Panc1 (cell line): ENCODE results near the gene TBKBP1. TPM values are rescaled to one million over a fixed set of nuclear protein-coding genes. Genes with fewer than 3 reads are reported as not detected.
"Not testable (repeated sequence)": the region's sequence is repeated elsewhere in the genome, so short reads cannot be mapped to it uniquely, and the experiment has no call there.

Source experiments
- ATAC-seq: fragments of 200-7000 bp; cut with Tn5 transposase; 2 replicates; pipeline ENCODE4 v1.9.1; 2020; ENCODE audit warnings: mild to moderate bottlenecking, moderate library complexity
- BruUV-seq: library from RNA; stranded (reverse); fragments of 400-500 nt; replicated peaks from 2 replicates; lab custom pipeline; 2021; lab: Mats Ljungman, UMichigan
- CTCF ChIA-PET: fragments of 300-600 bp; sonication (Branson Sonifier 250); formaldehyde crosslinking; loops from one replicate; lab custom pipeline; 2022; ENCODE audit warnings: antibody characterized with exemption; lab: Charles Lee
- POLR2A ChIA-PET: fragments of 300-600 bp; sonication (Branson Sonifier 250); formaldehyde crosslinking; loops from one replicate; lab custom pipeline; 2022; ENCODE audit warnings: antibody characterized with exemption; lab: Charles Lee
- DNase-seq: peaks from one replicate; pipeline ENCODE4 v3.0.0-alpha.2; 2010; ENCODE audit warnings: low read depth, low spot score
- H3K27ac ChIP-seq: 2 replicates; pipeline ENCODE4 v1.5.1; 2011; ENCODE audit warnings: mild to moderate bottlenecking, low read length, inconsistent platforms
- H3K27me3 ChIP-seq: fragments of 200-500 bp; sonication (Bioruptor generic); 2 replicates; pipeline ENCODE4 v1.6.0; 2014; ENCODE audit warnings: low read length, inconsistent platforms; ENCODE audit not compliant: control insufficient read depth, insufficient read depth
- H3K36me3 ChIP-seq: fragments of 200-500 bp; sonication (Bioruptor generic); 2 replicates; pipeline ENCODE4 v1.5.1; 2014; ENCODE audit warnings: inconsistent platforms, mild to moderate bottlenecking, low read length, moderate library complexity; ENCODE audit not compliant: control insufficient read depth, insufficient read depth
- H3K4me1 ChIP-seq: 2 replicates; pipeline ENCODE4 v1.5.1; 2011; ENCODE audit warnings: inconsistent platforms, mild to moderate bottlenecking, low read length, moderate library complexity; ENCODE audit not compliant: control insufficient read depth, insufficient read depth
- H3K4me3 ChIP-seq, 2 experiments: 2 replicates each; pipeline ENCODE4 v1.5.1; 2011 to 2012; ENCODE audit warnings: low read depth in 2 of 2, low read length in 2 of 2, mild to moderate bottlenecking in 2 of 2, inconsistent platforms in 1 of 2, moderate library complexity in 1 of 2
- H3K9me3 ChIP-seq: fragments of 200-500 bp; sonication (Bioruptor generic); 2 replicates; pipeline ENCODE4 v1.5.1; 2014; ENCODE audit warnings: low read depth, mild to moderate bottlenecking, inconsistent platforms, low read length, moderate library complexity; ENCODE audit not compliant: control insufficient read depth, insufficient read depth
- POLR2AphosphoS5 ChIP-seq: IDR thresholded peaks from 2 replicates; pipeline ENCODE4 v1.6.1; 2012; ENCODE audit warnings: mild to moderate bottlenecking, low read depth, low read length, moderate library complexity
- REST ChIP-seq, 2 experiments: IDR thresholded peaks; 2 replicates each; pipeline ENCODE4 v1.6.1; 2011 to 2012; ENCODE audit warnings: low read depth in 2 of 2, control low read depth in 1 of 2, low read length in 1 of 2, mild to moderate bottlenecking in 1 of 2, moderate library complexity in 1 of 2; ENCODE audit not compliant: insufficient read depth in 1 of 2
- SIN3A ChIP-seq: IDR thresholded peaks from 2 replicates; pipeline ENCODE4 v1.6.1; 2012; ENCODE audit warnings: low read depth, mild to moderate bottlenecking, low read length, moderate library complexity, borderline replicate concordance; ENCODE audit not compliant: insufficient read depth
- TCF7L2 ChIP-seq: IDR thresholded peaks from 2 replicates; pipeline ENCODE4 v1.6.1; 2011; ENCODE audit warnings: mild to moderate bottlenecking, low read depth, low read length, inconsistent platforms
- in situ Hi-C: cut with HindIII; loops from 2 replicates; pipeline ENCODE4 v1.10.0; 2016; ENCODE audit warnings: low sequenced_read_pairs, low pct_unique_long_range_greater_than_20kb
- intact Hi-C: fragments of 100-400 bp; cut with micrococcal nuclease; formaldehyde crosslinking; loops from one replicate; pipeline ENCODE4 v1.10.0; 2022; ENCODE audit not compliant: unreplicated experiment
- total RNA-seq: library from RNA; stranded (reverse); gene quantifications from one replicate; pipeline ENCODE4 v1.2.1, GENCODE V29; 2021; ENCODE audit not compliant: unreplicated experiment
- TF ChIP-seq, protein P1 (sequence below): fragments of 450-650 bp; IDR thresholded peaks from 2 replicates; pipeline ENCODE4 v1.5.1; 2017; ENCODE audit warnings: mild to moderate bottlenecking

Gene TBKBP1
- total RNA-seq, 1 experiment from 2014 or later, result 12.0 TPM

GRCh38 chr17:47678196-47678595 is 15.8 kb upstream of the TBKBP1 start:
- TF ChIP-seq POLR2AphosphoS5 (0 out of 2 replicates have a peak, but pooled peaks have one; percentile 37), REST (IDR thresholded peaks at IDR 0.05; ENCODE audit: insufficient read depth in 1 of 2, low read depth in 2 of 2, low read length in 1 of 2) (no peak), SIN3A (no peak)
- Histone ChIP-seq H3K27me3 (no peaks in the 10 kb centered on the region), H3K4me1 (no peaks in the 10 kb centered on the region), H3K36me3 (peaks cover 71% of the 10 kb centered on the region), H3K27ac (no peak overlapping the region), H3K4me3 (no peak overlapping the region), H3K9me3 (no peaks in the 10 kb centered on the region)
- intact Hi-C loops (no loop called here), in situ Hi-C loops (no loop called here)
- DNase-seq (no peak), ATAC-seq (no peak)
- POLR2A ChIA-PET, result interaction anchor here (0.7 kb wide), 1 partner anchor 20 kb away, joined by 3 read pairs; no protein-coding TSS in a partner anchor
- no TSS peak for BruUV-seq
- CTCF ChIA-PET, result interaction anchor here (1.2 kb wide), 1 partner anchor 10 kb away, joined by 4 read pairs; no protein-coding TSS in a partner anchor

DNA sequence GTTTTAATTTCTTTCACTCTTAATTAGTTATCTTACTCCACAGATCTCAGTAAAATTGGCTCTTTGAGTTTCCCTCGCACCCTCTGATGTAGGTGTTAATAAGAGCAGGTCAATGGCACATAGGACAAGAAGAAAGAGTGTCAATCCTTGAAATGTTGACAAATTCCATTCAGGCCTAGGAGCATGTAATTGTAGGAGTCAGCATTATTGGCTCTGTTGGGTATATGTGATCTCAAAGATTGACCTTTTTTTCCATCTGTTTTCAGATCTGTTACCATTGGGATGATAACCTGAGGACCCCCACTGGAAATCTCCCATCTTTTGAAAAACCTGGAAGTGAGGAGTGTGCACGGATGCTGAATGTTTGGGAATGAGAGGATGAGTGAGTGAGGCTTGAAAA is 11.8 kb upstream of the TBKBP1 start:
- ChIA-PET CTCF (no interaction called here), POLR2A (no interaction called here)
- peaks cover 45% of the 10 kb centered on the region for H3K36me3 ChIP-seq
- in situ Hi-C loops (no loop called here), intact Hi-C loops (no loop called here)
- H3K4me3 ChIP-seq, result no peak overlapping the region
- ATAC-seq (no peak), DNase-seq (no peak)
- TF ChIP-seq TCF7L2 (no peak), REST (IDR thresholded peaks at IDR 0.05; ENCODE audit: insufficient read depth in 1 of 2, low read depth in 2 of 2, low read length in 1 of 2) (no peak), SIN3A (no peak), POLR2AphosphoS5 (no peak)
- TF ChIP-seq, protein P1, sequence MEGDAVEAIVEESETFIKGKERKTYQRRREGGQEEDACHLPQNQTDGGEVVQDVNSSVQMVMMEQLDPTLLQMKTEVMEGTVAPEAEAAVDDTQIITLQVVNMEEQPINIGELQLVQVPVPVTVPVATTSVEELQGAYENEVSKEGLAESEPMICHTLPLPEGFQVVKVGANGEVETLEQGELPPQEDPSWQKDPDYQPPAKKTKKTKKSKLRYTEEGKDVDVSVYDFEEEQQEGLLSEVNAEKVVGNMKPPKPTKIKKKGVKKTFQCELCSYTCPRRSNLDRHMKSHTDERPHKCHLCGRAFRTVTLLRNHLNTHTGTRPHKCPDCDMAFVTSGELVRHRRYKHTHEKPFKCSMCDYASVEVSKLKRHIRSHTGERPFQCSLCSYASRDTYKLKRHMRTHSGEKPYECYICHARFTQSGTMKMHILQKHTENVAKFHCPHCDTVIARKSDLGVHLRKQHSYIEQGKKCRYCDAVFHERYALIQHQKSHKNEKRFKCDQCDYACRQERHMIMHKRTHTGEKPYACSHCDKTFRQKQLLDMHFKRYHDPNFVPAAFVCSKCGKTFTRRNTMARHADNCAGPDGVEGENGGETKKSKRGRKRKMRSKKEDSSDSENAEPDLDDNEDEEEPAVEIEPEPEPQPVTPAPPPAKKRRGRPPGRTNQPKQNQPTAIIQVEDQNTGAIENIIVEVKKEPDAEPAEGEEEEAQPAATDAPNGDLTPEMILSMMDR, result no peak
- H3K9me3 ChIP-seq, result no peaks in the 10 kb centered on the region
- BruUV-seq, result no TSS peak
- H3K4me1 ChIP-seq, result peaks cover 16% of the 10 kb centered on the region
- H3K27ac ChIP-seq, result no peak overlapping the region
- H3K27me3 ChIP-seq, result no peaks in the 10 kb centered on the region

- CTCF ChIA-PET, H3K27ac ChIP-seq, ATAC-seq, H3K4me3 ChIP-seq, H3K27me3 ChIP-seq, intact Hi-C loops, in situ Hi-C loops, H3K9me3 ChIP-seq, DNase-seq: not testable (repeated sequence)
- H3K4me1 ChIP-seq, result peaks cover 21% of the 10 kb centered on the region
- POLR2A ChIA-PET, result interaction anchor here (0.5 kb wide), 1 partner anchor 247 kb away, joined by 3 read pairs; no protein-coding TSS in a partner anchor
- H3K36me3 ChIP-seq, result peaks cover 41% of the 10 kb centered on the region
- TSS peak; percentile 75 for BruUV-seq
Measured at GRCh38 chr17:47682727-47683126, 11.2 kb upstream of the TBKBP1 start.
